ENCODE data around the gene MAP2K5. TPM values are rescaled to one million over a fixed set of nuclear protein-coding genes. Genes with fewer than 3 reads are reported as not detected.

Gene MAP2K5
- total RNA-seq, 1 experiment from 2014 or later, result 13.6 TPM

DNA sequence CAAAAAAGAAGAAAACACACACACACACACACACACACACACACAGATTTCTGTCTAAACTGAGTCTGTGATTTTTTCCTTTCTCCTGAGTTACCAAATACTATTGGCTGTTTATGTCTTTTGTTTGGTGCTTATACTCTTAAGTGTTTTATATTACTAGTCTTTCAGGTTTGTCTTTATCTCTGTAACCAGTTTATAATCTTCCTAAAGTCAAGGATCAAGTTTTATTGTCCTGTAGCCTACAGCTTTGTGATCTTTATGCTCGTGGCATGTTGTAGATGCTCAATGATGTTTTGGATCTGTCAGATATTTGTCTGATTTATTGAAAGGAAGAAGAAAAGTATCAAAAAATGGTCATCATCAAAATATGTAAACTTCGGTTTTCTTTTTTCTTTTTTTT, 4.6 kb downstream of the MAP2K5 start:
- peaks cover 9% of the 10 kb centered on the region; the same call in 1 of the 2 replicates for H3K36me3 Mint-ChIP-seq
- H3K27me3 Mint-ChIP-seq (ENCODE audit: low read depth), result no peaks in the 10 kb centered on the region
- DNase-seq (ENCODE audit: low spot score), result no peak
- peaks cover 34% of the 10 kb centered on the region for H3K4me1 Mint-ChIP-seq
- no peak overlapping the region for H3K4me3 Mint-ChIP-seq
- H3K9me3 Mint-ChIP-seq, result no peaks in the 10 kb centered on the region
- POLR2A ChIA-PET, result no interaction called here
- TF ChIP-seq ZNF121 (CRISPR knock-in tag; IDR thresholded peaks at IDR 0.05), result no peak
- TF ChIP-seq GRHL2 (CRISPR knock-in tag; IDR thresholded peaks at IDR 0.05; ENCODE audit: insufficient replicate concordance, severe bottlenecking), result no peak
- TF ChIP-seq CREM (CRISPR knock-in tag; IDR thresholded peaks at IDR 0.05), result no peak
- TF ChIP-seq, protein P1, sequence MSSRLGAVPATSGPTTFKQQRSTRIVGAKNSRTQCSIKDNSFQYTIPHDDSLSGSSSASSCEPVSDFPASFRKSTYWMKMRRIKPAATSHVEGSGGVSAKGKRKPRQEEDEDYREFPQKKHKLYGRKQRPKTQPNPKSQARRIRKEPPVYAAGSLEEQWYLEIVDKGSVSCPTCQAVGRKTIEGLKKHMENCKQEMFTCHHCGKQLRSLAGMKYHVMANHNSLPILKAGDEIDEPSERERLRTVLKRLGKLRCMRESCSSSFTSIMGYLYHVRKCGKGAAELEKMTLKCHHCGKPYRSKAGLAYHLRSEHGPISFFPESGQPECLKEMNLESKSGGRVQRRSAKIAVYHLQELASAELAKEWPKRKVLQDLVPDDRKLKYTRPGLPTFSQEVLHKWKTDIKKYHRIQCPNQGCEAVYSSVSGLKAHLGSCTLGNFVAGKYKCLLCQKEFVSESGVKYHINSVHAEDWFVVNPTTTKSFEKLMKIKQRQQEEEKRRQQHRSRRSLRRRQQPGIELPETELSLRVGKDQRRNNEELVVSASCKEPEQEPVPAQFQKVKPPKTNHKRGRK (CRISPR knock-in tag; IDR thresholded peaks at IDR 0.05; ENCODE audit: borderline replicate concordance), result no peak
- no peak for TF ChIP-seq NR3C1 (CRISPR knock-in tag; conservative IDR thresholded peaks at IDR 0.05; ENCODE audit: low read depth)
- no peak for TF ChIP-seq GABPB1 (CRISPR knock-in tag; IDR thresholded peaks at IDR 0.05)
- TF ChIP-seq, protein P2, sequence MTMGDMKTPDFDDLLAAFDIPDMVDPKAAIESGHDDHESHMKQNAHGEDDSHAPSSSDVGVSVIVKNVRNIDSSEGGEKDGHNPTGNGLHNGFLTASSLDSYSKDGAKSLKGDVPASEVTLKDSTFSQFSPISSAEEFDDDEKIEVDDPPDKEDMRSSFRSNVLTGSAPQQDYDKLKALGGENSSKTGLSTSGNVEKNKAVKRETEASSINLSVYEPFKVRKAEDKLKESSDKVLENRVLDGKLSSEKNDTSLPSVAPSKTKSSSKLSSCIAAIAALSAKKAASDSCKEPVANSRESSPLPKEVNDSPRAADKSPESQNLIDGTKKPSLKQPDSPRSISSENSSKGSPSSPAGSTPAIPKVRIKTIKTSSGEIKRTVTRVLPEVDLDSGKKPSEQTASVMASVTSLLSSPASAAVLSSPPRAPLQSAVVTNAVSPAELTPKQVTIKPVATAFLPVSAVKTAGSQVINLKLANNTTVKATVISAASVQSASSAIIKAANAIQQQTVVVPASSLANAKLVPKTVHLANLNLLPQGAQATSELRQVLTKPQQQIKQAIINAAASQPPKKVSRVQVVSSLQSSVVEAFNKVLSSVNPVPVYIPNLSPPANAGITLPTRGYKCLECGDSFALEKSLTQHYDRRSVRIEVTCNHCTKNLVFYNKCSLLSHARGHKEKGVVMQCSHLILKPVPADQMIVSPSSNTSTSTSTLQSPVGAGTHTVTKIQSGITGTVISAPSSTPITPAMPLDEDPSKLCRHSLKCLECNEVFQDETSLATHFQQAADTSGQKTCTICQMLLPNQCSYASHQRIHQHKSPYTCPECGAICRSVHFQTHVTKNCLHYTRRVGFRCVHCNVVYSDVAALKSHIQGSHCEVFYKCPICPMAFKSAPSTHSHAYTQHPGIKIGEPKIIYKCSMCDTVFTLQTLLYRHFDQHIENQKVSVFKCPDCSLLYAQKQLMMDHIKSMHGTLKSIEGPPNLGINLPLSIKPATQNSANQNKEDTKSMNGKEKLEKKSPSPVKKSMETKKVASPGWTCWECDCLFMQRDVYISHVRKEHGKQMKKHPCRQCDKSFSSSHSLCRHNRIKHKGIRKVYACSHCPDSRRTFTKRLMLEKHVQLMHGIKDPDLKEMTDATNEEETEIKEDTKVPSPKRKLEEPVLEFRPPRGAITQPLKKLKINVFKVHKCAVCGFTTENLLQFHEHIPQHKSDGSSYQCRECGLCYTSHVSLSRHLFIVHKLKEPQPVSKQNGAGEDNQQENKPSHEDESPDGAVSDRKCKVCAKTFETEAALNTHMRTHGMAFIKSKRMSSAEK (CRISPR knock-in tag; IDR thresholded peaks at IDR 0.05; ENCODE audit: borderline replicate concordance), result no peak
- CTCF ChIA-PET, result no interaction called here
- ATAC-seq, result no peak
- H3K27ac Mint-ChIP-seq, result peak overlapping the region; percentile 43; the same call in 1 of the 2 replicates

DNA sequence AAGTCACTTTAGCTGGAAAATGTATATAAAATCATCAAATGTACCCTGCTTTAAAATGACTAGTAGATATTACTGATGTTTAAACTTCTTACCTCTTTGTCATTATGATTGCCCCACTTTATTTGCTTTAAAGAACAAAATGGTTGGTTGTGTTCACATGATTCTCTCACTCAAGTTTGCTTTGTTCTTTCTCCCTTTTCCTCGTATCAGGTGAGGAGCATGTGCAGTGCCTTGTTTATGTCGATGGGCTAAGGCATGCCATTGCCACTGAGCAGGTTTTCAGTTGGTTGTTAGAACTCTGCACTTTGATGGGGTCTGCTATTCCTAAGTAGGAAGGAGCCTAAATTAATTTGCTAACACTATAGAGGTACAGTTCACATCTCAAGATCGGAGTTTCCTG, 5.3 kb downstream of the MAP2K5 start:
- Mint-ChIP-seq H3K27ac (peak overlapping the region; percentile 89), H3K27me3 (ENCODE audit: low read depth) (no peaks in the 10 kb centered on the region), H3K4me3 (no peak overlapping the region), H3K36me3 (peaks cover 9% of the 10 kb centered on the region; the same call in 1 of the 2 replicates), H3K9me3 (no peaks in the 10 kb centered on the region), H3K4me1 (peaks cover 34% of the 10 kb centered on the region)
- ChIA-PET POLR2A (no interaction called here), CTCF (interaction anchor here (0.6 to 1.7 kb wide), 3 partner anchors 91 to 288 kb away, joined by 3 to 5 read pairs (median 5); no protein-coding TSS in a partner anchor)
- DNase-seq (ENCODE audit: low spot score) (no peak), ATAC-seq (no peak)
- no peak for TF ChIP-seq KAT7 (CRISPR knock-in tag; IDR thresholded peaks at IDR 0.05; ENCODE audit: borderline replicate concordance)
- TF ChIP-seq, protein P3, sequence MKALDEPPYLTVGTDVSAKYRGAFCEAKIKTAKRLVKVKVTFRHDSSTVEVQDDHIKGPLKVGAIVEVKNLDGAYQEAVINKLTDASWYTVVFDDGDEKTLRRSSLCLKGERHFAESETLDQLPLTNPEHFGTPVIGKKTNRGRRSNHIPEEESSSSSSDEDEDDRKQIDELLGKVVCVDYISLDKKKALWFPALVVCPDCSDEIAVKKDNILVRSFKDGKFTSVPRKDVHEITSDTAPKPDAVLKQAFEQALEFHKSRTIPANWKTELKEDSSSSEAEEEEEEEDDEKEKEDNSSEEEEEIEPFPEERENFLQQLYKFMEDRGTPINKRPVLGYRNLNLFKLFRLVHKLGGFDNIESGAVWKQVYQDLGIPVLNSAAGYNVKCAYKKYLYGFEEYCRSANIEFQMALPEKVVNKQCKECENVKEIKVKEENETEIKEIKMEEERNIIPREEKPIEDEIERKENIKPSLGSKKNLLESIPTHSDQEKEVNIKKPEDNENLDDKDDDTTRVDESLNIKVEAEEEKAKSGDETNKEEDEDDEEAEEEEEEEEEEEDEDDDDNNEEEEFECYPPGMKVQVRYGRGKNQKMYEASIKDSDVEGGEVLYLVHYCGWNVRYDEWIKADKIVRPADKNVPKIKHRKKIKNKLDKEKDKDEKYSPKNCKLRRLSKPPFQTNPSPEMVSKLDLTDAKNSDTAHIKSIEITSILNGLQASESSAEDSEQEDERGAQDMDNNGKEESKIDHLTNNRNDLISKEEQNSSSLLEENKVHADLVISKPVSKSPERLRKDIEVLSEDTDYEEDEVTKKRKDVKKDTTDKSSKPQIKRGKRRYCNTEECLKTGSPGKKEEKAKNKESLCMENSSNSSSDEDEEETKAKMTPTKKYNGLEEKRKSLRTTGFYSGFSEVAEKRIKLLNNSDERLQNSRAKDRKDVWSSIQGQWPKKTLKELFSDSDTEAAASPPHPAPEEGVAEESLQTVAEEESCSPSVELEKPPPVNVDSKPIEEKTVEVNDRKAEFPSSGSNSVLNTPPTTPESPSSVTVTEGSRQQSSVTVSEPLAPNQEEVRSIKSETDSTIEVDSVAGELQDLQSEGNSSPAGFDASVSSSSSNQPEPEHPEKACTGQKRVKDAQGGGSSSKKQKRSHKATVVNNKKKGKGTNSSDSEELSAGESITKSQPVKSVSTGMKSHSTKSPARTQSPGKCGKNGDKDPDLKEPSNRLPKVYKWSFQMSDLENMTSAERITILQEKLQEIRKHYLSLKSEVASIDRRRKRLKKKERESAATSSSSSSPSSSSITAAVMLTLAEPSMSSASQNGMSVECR (CRISPR knock-in tag; IDR thresholded peaks at IDR 0.05; ENCODE audit: borderline replicate concordance), result no peak
- TF ChIP-seq, protein P4, sequence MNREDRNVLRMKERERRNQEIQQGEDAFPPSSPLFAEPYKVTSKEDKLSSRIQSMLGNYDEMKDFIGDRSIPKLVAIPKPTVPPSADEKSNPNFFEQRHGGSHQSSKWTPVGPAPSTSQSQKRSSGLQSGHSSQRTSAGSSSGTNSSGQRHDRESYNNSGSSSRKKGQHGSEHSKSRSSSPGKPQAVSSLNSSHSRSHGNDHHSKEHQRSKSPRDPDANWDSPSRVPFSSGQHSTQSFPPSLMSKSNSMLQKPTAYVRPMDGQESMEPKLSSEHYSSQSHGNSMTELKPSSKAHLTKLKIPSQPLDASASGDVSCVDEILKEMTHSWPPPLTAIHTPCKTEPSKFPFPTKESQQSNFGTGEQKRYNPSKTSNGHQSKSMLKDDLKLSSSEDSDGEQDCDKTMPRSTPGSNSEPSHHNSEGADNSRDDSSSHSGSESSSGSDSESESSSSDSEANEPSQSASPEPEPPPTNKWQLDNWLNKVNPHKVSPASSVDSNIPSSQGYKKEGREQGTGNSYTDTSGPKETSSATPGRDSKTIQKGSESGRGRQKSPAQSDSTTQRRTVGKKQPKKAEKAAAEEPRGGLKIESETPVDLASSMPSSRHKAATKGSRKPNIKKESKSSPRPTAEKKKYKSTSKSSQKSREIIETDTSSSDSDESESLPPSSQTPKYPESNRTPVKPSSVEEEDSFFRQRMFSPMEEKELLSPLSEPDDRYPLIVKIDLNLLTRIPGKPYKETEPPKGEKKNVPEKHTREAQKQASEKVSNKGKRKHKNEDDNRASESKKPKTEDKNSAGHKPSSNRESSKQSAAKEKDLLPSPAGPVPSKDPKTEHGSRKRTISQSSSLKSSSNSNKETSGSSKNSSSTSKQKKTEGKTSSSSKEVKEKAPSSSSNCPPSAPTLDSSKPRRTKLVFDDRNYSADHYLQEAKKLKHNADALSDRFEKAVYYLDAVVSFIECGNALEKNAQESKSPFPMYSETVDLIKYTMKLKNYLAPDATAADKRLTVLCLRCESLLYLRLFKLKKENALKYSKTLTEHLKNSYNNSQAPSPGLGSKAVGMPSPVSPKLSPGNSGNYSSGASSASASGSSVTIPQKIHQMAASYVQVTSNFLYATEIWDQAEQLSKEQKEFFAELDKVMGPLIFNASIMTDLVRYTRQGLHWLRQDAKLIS (CRISPR knock-in tag; IDR thresholded peaks at IDR 0.05; ENCODE audit: borderline replicate concordance), result no peak
- no peak for TF ChIP-seq SMAD3 (CRISPR knock-in tag; IDR thresholded peaks at IDR 0.05; ENCODE audit: borderline replicate concordance)
- no peak for TF ChIP-seq TEAD1 (CRISPR knock-in tag; IDR thresholded peaks at IDR 0.05)
- TF ChIP-seq, protein P5, sequence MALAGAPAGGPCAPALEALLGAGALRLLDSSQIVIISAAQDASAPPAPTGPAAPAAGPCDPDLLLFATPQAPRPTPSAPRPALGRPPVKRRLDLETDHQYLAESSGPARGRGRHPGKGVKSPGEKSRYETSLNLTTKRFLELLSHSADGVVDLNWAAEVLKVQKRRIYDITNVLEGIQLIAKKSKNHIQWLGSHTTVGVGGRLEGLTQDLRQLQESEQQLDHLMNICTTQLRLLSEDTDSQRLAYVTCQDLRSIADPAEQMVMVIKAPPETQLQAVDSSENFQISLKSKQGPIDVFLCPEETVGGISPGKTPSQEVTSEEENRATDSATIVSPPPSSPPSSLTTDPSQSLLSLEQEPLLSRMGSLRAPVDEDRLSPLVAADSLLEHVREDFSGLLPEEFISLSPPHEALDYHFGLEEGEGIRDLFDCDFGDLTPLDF (CRISPR knock-in tag; IDR thresholded peaks at IDR 0.05), result no peak
- TF ChIP-seq OVOL2 (CRISPR knock-in tag; IDR thresholded peaks at IDR 0.05; ENCODE audit: borderline replicate concordance), result no peak
- no peak for TF ChIP-seq RORB (CRISPR knock-in tag; IDR thresholded peaks at IDR 0.05)
- TF ChIP-seq CBFB (CRISPR knock-in tag; IDR thresholded peaks at IDR 0.05; ENCODE audit: low read depth), result no peak
- no peak for TF ChIP-seq TP53 (CRISPR knock-in tag; IDR thresholded peaks at IDR 0.05)
- TF ChIP-seq ZNF671 (CRISPR knock-in tag; IDR thresholded peaks at IDR 0.05), result no peak

Data from WTC11 (cell line).